Measurements from ENCODE around the gene SSR1. TPM values are rescaled to one million over a fixed set of nuclear protein-coding genes. Genes with fewer than 3 reads are reported as not detected.
"Not testable (repeated sequence)": the region's sequence is repeated elsewhere in the genome, so short reads cannot be mapped to it uniquely, and the experiment has no call there.

The SSR1 gene
- 102 and 105 TPM in 2 replicates for total RNA-seq (2021)
- long read RNA-seq, full-length matches to known transcripts, result 440 of 483 reads
- long read RNA-seq, partial matches to known transcripts, result 9 of 483 reads
- long read RNA-seq, other reads (novel, unspliced or antisense), result 34 of 483 reads

- WGBS (ENCODE audit: extremely low coverage, insufficient read length, low lambda C conversion rate), result no CpG with 5 or more reads among the region's 83 CpGs
- no peaks in the 10 kb centered on the region; the same call in 1 of the 2 replicates for H3K4me1 ChIP-seq (ENCODE audit: insufficient read depth, low read length)
- no peaks in the 10 kb centered on the region for H3K9me3 ChIP-seq (ENCODE audit: control insufficient read depth, low read depth, low read length)
- peak within 1 kb of the TSS; percentile 82 for H3K14ac ChIP-seq (ENCODE audit: insufficient read depth, low read length)
- no peak within 1 kb of the TSS for H2AK5ac ChIP-seq (ENCODE audit: insufficient read length, low read length)
- peaks cover 8% of the 10 kb centered on the region; the same call in 1 of the 2 replicates for H3K79me2 ChIP-seq (ENCODE audit: insufficient read depth, low read length)
- H3K23me2 ChIP-seq (ENCODE audit: insufficient read length, low read depth, low read length, poor library complexity, severe bottlenecking), result no peaks in the 10 kb centered on the region
- no peak within 1 kb of the TSS for H3K56ac ChIP-seq (ENCODE audit: insufficient read length, low read depth, low read length)
- no peak within 1 kb of the TSS for H3T11ph ChIP-seq (ENCODE audit: low read length)
- H2AFZ ChIP-seq (ENCODE audit: low read length), result no peak within 1 kb of the TSS
- no peak within 1 kb of the TSS for H3K27ac ChIP-seq (ENCODE audit: insufficient read length, low read depth, low read length)
- H2BK120ac ChIP-seq (ENCODE audit: low read depth, low read length, poor library complexity, severe bottlenecking), result no peak within 1 kb of the TSS
- peak within 1 kb of the TSS; percentile 71 for H3K4me2 ChIP-seq (ENCODE audit: insufficient read depth, insufficient read length, low read length)
- no peak within 1 kb of the TSS; the same call in 1 of the 2 replicates for H3K4ac ChIP-seq (ENCODE audit: low read depth, low read length)
- peak within 1 kb of the TSS; percentile 55 for H3K18ac ChIP-seq (ENCODE audit: insufficient read length, low read depth, low read length)
- H2BK15ac ChIP-seq (ENCODE audit: low read depth, low read length), result no peak within 1 kb of the TSS
- peak; percentile 98 for DNase-seq
- no peak within 1 kb of the TSS for H2BK12ac ChIP-seq (ENCODE audit: insufficient read length, low read depth, low read length)
- peaks cover 4% of the 10 kb centered on the region for H4K20me1 ChIP-seq (ENCODE audit: control insufficient read depth, insufficient read depth, insufficient read length)
- H3K23ac ChIP-seq (ENCODE audit: insufficient read length, low read depth, low read length), result no peak within 1 kb of the TSS
- peaks cover 11 to 14% of the 10 kb centered on the region in 2 experiments for H3K4me1 Mint-ChIP-seq
- no peak within 1 kb of the TSS for H4K91ac ChIP-seq (ENCODE audit: insufficient read length, low read depth, low read length)
- peaks cover 18 to 26% (median 25%) of the 10 kb centered on the region in 3 experiments for H3K36me3 Mint-ChIP-seq (ENCODE audit: insufficient read depth in 1 of 3, low read depth in 3 of 3)
- peak within 1 kb of the TSS; percentile 89 to 98 (median 93) for H3K27ac Mint-ChIP-seq
- H2BK5ac ChIP-seq (ENCODE audit: insufficient read length, low read length), result no peak within 1 kb of the TSS
- no peak within 1 kb of the TSS for H4K8ac ChIP-seq (replicated peaks; ENCODE audit: insufficient read length, low read depth, low read length)
- H3K9ac ChIP-seq (ENCODE audit: extremely low read depth, insufficient read length, low read length), result peak within 1 kb of the TSS; percentile 87
- no peak within 1 kb of the TSS for H4K5ac ChIP-seq (ENCODE audit: insufficient read length, low read depth, low read length)
- H3K9me3 Mint-ChIP-seq, result peaks cover 0 to 3% of the 10 kb centered on the region in 2 experiments; a peak in 2 of 5 replicates
- H3K27me3 Mint-ChIP-seq (ENCODE audit: low read depth), result no peaks in the 10 kb centered on the region
- peaks cover 3% of the 10 kb centered on the region for H3K79me1 ChIP-seq (ENCODE audit: insufficient read depth, low read depth, low read length, poor library complexity, severe bottlenecking)
- no peak for TF ChIP-seq CTCF (conservative IDR thresholded peaks at IDR 0.05)
- H3K4me3 Mint-ChIP-seq, result peak within 1 kb of the TSS; percentile 93 to 95
- H3K27me3 ChIP-seq (ENCODE audit: insufficient read depth, low read length), result no peaks in the 10 kb centered on the region
- H2BK20ac ChIP-seq (ENCODE audit: low read depth, low read length, poor library complexity, severe bottlenecking), result no peak within 1 kb of the TSS
These were observed at the start of gene SSR1 for GRCh38 chr6:7312616-7313504. Gene SSR1 (minus strand): TSS chr6:7313199. CDS start chr6:7313120, 79 bp downstream.

DNA sequence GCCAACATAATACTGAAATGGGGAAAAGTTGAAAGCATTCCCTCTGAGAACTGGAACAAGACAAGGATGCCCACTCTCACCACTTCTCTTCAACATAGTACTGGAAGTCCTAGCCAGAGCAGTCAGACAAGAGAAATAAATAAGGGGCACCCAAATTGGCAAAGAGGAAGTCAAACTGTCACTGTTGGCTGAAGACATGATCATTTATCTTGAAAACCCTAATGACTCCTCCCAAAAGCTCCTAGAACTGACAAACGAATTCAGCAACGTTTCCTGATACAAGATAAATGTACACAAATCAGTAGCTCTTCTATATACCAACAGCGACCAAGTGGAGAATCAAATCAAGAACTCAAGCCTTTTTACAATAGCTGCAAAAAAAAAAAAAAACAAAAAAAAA lies 38.9 kb upstream of the SSR1 start:
- not testable (repeated sequence) for H4K20me1 ChIP-seq (ENCODE audit: control insufficient read depth, insufficient read depth, insufficient read length); H3K18ac ChIP-seq (ENCODE audit: insufficient read length, low read depth, low read length); H2BK5ac ChIP-seq (ENCODE audit: insufficient read length, low read length); H3K4me3 Mint-ChIP-seq; H2BK15ac ChIP-seq (ENCODE audit: low read depth, low read length); H3K14ac ChIP-seq (ENCODE audit: insufficient read depth, low read length); H3K27ac ChIP-seq (ENCODE audit: insufficient read length, low read depth, low read length); H3T11ph ChIP-seq (ENCODE audit: low read length); H2BK12ac ChIP-seq (ENCODE audit: insufficient read length, low read depth, low read length); H3K9me3 Mint-ChIP-seq; H3K4ac ChIP-seq (ENCODE audit: low read depth, low read length); H3K36me3 Mint-ChIP-seq (ENCODE audit: insufficient read depth in 1 of 3, low read depth in 3 of 3); H3K23me2 ChIP-seq (ENCODE audit: insufficient read length, low read depth, low read length, poor library complexity, severe bottlenecking); H2BK20ac ChIP-seq (ENCODE audit: low read depth, low read length, poor library complexity, severe bottlenecking); H2BK120ac ChIP-seq (ENCODE audit: low read depth, low read length, poor library complexity, severe bottlenecking); H3K27me3 Mint-ChIP-seq (ENCODE audit: low read depth); H3K4me1 ChIP-seq (ENCODE audit: insufficient read depth, low read length); H3K9ac ChIP-seq (ENCODE audit: extremely low read depth, insufficient read length, low read length); H3K27ac Mint-ChIP-seq; H3K27me3 ChIP-seq (ENCODE audit: insufficient read depth, low read length); H2AFZ ChIP-seq (ENCODE audit: low read length); H3K4me2 ChIP-seq (ENCODE audit: insufficient read depth, insufficient read length, low read length); H4K91ac ChIP-seq (ENCODE audit: insufficient read length, low read depth, low read length); DNase-seq; H3K23ac ChIP-seq (ENCODE audit: insufficient read length, low read depth, low read length); H4K8ac ChIP-seq (replicated peaks; ENCODE audit: insufficient read length, low read depth, low read length); H3K79me2 ChIP-seq (ENCODE audit: insufficient read depth, low read length); H2AK5ac ChIP-seq (ENCODE audit: insufficient read length, low read length); H3K56ac ChIP-seq (ENCODE audit: insufficient read length, low read depth, low read length); H3K79me1 ChIP-seq (ENCODE audit: insufficient read depth, low read depth, low read length, poor library complexity, severe bottlenecking); H4K5ac ChIP-seq (ENCODE audit: insufficient read length, low read depth, low read length); H3K9me3 ChIP-seq (ENCODE audit: control insufficient read depth, low read depth, low read length)
- H3K4me1 Mint-ChIP-seq, result peaks cover 19 to 20% of the 10 kb centered on the region in 2 experiments
- WGBS (ENCODE audit: extremely low coverage, insufficient read length, low lambda C conversion rate), result no CpG with 5 or more reads among the region's 3 CpGs

Measured in H9 (cell line).